Bronchial epithelial cell (primary cell): ENCODE measurements around the gene NDEL1. TPM values are rescaled to one million over a fixed set of nuclear protein-coding genes. Genes with fewer than 3 reads are reported as not detected.

Experiments used
- DNase-seq: peaks from one replicate; pipeline ENCODE4 v3.0.0-alpha.2; 2010; ENCODE audit warnings: low read depth
- FAIRE-seq: peaks from 2 replicates; lab custom pipeline; 2011; peaks lifted over from hg19 to GRCh38; lab: Jason Lieb, UNC
- H3K27me3 ChIP-seq: 2 replicates; pipeline ENCODE4 v1.5.1; 2011; ENCODE audit warnings: low read length; ENCODE audit not compliant: control insufficient read depth, insufficient read depth
- H3K36me3 ChIP-seq: 2 replicates; pipeline ENCODE4 v1.5.1; 2011; ENCODE audit warnings: low read length; ENCODE audit not compliant: control insufficient read depth, insufficient read depth
- H3K4me3 ChIP-seq: 2 replicates; pipeline ENCODE4 v1.5.1; 2011; ENCODE audit warnings: mild to moderate bottlenecking, low read depth, low read length, control low read depth
- total RNA-seq: library from RNA; depleted of rRNA; stranded (reverse); fragments of >200 nt; gene quantifications from 2 replicates; pipeline ENCODE4 v1.2.1, GENCODE V29; 2014
- TF ChIP-seq, protein P1 (sequence below): IDR thresholded peaks from 2 replicates; pipeline ENCODE4 v1.5.1; 2011; ENCODE audit warnings: mild to moderate bottlenecking, moderate library complexity, low read length, control low read depth, inconsistent platforms; ENCODE audit not compliant: insufficient read depth, severe bottlenecking

Gene NDEL1
- total RNA-seq, 1 donor from 2014 or later: 47.1 TPM

DNA sequence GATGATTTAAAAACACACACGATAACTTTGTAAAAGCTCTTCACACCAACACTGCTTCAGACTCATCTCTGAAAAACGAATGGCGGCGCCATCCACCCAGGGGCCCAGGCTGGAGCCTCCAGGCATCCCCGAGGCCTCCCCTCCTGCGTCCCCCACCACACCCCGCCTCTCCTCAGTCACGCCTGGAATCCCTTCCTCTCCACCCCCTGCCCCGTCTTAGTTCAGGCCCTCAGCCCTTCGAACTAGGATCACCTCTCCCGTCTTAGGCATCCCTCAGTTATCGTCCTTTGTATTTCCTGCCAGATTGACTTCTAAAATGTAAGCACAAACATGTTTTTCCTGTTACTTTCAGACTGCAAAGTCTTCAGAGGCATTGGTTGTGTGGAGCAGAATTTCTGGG lies 58.3 kb downstream of the NDEL1 start:
- Histone ChIP-seq H3K4me3 (no peak overlapping the region), H3K36me3 (peaks cover 14% of the 10 kb centered on the region), H3K27me3 (no peaks in the 10 kb centered on the region)
- no peak for FAIRE-seq
- DNase-seq: no peak
- TF ChIP-seq, protein P1, sequence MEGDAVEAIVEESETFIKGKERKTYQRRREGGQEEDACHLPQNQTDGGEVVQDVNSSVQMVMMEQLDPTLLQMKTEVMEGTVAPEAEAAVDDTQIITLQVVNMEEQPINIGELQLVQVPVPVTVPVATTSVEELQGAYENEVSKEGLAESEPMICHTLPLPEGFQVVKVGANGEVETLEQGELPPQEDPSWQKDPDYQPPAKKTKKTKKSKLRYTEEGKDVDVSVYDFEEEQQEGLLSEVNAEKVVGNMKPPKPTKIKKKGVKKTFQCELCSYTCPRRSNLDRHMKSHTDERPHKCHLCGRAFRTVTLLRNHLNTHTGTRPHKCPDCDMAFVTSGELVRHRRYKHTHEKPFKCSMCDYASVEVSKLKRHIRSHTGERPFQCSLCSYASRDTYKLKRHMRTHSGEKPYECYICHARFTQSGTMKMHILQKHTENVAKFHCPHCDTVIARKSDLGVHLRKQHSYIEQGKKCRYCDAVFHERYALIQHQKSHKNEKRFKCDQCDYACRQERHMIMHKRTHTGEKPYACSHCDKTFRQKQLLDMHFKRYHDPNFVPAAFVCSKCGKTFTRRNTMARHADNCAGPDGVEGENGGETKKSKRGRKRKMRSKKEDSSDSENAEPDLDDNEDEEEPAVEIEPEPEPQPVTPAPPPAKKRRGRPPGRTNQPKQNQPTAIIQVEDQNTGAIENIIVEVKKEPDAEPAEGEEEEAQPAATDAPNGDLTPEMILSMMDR: no peak

DNA sequence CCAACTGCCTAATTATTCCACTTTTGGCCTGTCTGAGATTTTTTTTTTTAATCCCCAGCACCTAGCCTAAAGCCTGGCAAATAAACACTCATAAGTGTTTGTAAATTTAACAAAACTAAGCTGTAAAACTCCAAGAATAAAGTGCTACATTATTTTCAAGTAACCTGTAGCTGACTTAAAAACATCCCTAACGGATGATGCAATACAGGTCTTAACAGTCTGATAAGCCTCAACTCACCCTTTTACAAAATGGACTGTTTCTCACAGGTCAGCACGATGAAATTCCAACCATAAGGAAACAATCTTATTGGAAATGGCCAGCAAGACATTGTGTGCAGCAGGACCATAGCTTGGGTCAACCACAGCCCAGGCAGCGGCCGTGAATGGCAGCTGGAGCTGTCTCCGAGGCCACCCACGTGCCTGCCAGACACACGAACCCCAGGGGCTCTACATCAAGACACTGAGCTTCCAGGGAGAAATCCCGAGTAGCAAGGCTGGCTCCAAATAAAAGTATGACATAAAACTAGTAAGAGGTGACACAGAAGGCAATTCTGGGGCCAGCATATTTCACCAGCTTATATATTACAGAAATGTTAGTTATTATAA lies 58.9 kb downstream of the NDEL1 start:
- FAIRE-seq (no peak), DNase-seq (no peak)
- Histone ChIP-seq H3K36me3 (peaks cover 16% of the 10 kb centered on the region), H3K27me3 (no peaks in the 10 kb centered on the region), H3K4me3 (no peak overlapping the region)
- TF ChIP-seq, protein P1: no peak

GRCh38 chr17:8496081-8496480 lies 60.4 kb downstream of the NDEL1 start:
- FAIRE-seq (no peak), DNase-seq (no peak)
- Histone ChIP-seq H3K36me3 (peaks cover 19% of the 10 kb centered on the region), H3K4me3 (no peak overlapping the region), H3K27me3 (no peaks in the 10 kb centered on the region)
- TF ChIP-seq, protein P1: no peak

DNA sequence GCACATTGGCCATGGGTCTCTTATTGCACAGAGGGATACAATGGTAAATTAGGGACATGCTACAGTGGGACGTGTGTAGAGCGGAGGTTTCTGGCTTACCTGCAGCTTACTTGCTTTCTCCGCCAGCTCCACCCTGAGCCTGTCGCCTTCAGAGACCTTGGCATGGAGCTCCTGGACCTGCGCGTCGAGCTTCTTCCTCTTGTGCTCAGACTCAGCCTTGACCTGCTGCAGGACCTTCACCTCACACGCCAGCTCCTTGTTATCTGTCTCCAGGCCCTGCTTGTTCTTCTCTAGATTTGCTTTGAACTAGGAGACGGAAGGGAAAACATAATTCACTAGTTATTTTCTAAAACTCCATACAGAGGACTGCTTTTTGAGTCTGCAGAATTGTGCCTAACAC lies 63.5 kb downstream of the NDEL1 start:
- no peak for DNase-seq
- Histone ChIP-seq H3K4me3 (no peak overlapping the region), H3K27me3 (no peaks in the 10 kb centered on the region), H3K36me3 (peaks cover 14% of the 10 kb centered on the region)
- no peak for FAIRE-seq
- TF ChIP-seq, protein P1: no peak

DNA sequence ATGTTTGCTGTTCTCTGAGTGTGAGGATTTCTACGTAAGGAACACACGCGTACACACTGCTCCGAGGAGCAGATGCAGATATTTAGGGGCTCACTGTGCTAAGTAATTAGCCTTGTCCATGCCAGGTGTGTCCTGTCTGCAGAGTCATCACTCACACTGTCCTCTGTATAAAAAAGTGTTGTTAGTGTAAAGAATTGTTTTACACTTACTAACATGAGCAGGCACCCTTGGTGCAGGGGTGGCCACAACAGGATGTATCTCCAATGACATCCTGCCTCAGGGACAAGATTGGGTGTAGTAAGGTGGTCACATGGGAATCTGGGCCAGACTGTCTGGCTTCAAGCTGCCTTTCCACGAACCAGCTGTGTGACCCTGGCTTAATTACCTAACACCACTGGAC lies 63.9 kb downstream of the NDEL1 start:
- Histone ChIP-seq H3K4me3 (no peak overlapping the region), H3K36me3 (peaks cover 14% of the 10 kb centered on the region), H3K27me3 (no peaks in the 10 kb centered on the region)
- FAIRE-seq: no peak
- TF ChIP-seq, protein P1: no peak
- DNase-seq: no peak

DNA sequence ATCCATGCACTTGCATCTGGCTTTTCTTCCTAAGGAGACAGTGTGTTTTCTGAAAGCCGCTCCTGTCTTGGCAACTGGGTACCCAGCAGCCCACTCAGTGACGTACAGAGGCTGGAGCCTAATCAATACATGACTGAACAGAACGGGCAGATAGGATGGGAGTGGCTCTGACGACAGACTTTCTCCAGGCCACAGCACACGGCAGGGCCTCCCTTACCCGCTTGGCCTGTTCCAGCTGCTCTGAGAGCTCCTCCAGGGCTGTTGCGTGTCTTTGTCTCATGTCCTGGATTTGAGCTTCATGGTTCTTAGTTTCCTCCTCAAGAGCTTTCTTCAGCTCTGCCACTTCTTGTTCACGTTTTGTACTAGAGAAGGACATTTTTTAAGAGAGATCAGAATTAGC lies 64.9 kb downstream of the NDEL1 start:
- H3K36me3 ChIP-seq: peaks cover 14% of the 10 kb centered on the region
- no peak for DNase-seq
- no peak for FAIRE-seq
- H3K27me3 ChIP-seq: no peaks in the 10 kb centered on the region
- TF ChIP-seq, protein P1: no peak
- no peak overlapping the region for H3K4me3 ChIP-seq
